ENCODE measurements around the gene LY6G6F.
"Not testable (repeated sequence)": the region's sequence is repeated elsewhere in the genome, so short reads cannot be mapped to it uniquely, and the experiment has no call there.

LY6G6F gene

GRCh38 chr6:31709157-31709556, 2.5 kb downstream of the LY6G6F start:
- H3K36me3 Mint-ChIP-seq; H3K4me3 Mint-ChIP-seq; DNase-seq (ENCODE audit: low spot score in 2 of 2); ATAC-seq; H3K9me3 Mint-ChIP-seq; H3K27ac Mint-ChIP-seq: not testable (repeated sequence)
- peaks cover 18% of the 10 kb centered on the region for H3K4me1 Mint-ChIP-seq

DNA sequence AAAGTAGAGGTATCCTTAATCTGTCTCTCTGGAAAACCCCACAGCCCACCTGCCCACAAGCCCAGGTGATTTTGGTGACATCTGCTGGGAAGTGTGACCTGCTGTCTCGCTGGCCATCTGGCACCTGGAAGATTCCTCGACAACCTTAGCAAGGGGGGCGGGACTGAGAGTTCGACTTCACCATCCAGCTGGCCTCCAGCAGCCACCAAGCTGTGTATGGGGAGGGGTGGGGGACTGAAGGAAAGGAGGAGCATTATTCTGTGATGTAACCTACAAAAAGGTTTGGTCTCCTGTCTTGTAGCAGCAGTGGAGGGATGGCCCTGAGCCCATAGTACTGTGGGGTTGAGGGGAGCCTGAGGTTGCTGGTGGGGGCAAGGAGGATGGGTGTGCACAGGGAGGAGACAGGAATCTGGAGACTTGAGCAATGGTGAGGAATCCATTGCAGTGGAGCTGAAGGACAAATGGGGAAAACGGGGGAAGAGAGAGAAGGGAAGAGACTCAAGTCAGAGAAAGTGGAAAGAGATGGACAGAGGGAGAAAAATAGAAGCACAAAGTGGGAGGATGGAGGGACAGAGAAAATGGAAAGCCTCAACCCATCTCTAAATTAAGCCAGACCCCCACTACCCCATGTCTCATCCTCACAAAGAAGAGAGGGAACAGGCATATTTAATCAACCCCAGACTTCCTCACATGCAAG, 4.0 kb downstream of the LY6G6F start:
- H3K9me3 Mint-ChIP-seq = no peaks in the 10 kb centered on the region
- H3K27ac Mint-ChIP-seq = peak overlapping the region; percentile 63
- DNase-seq (ENCODE audit: low spot score in 2 of 2) (no peak), ATAC-seq (no peak)
- H3K36me3 Mint-ChIP-seq = no peaks in the 10 kb centered on the region
- peaks cover 18% of the 10 kb centered on the region for H3K4me1 Mint-ChIP-seq
- H3K4me3 Mint-ChIP-seq = peak overlapping the region; percentile 26

DNA sequence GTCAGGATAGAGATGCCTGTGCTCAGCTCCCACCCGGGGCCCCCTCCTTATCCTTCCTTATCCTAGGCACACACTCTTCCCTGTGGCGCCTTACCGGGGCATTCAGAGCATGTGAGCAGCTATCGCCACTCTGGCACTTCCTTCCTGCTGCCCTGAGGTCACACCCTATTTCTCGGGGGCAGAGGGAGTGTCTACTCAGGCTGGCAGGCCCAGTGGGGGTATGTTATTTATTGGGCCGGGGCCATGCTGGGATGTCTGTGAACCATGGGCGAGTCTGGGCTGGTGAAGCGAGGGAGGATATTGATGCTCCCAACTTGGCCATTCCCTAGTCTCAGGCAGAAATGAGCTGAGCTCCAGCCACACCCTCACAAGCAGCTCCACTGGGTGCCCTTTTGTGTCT, 4.6 kb downstream of the LY6G6F start:
- H3K27ac Mint-ChIP-seq = peak overlapping the region; percentile 63
- no peaks in the 10 kb centered on the region for H3K9me3 Mint-ChIP-seq

DNA sequence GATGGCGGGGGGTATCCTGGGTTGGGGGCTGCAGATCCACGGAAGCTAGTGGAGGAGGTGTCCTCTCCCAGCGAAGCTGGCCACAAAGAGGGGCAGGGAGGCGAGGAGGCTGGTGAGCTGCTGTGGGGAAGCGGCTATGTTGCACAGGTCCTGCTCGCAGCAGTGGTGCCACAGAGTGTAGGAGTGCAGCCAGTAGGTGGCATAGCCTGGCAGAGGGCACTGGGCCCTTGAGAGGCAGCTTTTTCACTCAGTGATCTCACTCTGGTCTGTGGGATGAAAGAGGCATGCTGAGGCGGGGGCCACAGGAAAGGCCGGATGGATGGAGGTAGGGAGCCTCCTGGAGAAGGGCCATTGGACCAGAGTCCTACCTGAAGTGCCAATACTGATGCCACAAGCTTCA, 5.6 kb downstream of the LY6G6F start:
- no peak for DNase-seq (ENCODE audit: low spot score in 2 of 2)
- peak overlapping the region; percentile 63 for H3K27ac Mint-ChIP-seq
- no peaks in the 10 kb centered on the region for H3K36me3 Mint-ChIP-seq
- no peaks in the 10 kb centered on the region for H3K9me3 Mint-ChIP-seq
- no peak overlapping the region for H3K4me3 Mint-ChIP-seq
- ATAC-seq = peak; percentile 46
- H3K4me1 Mint-ChIP-seq = peaks cover 18% of the 10 kb centered on the region

More for the DNA sequence above, 4.6 kb downstream of the LY6G6F start:
- no peaks in the 10 kb centered on the region for H3K36me3 Mint-ChIP-seq
- ATAC-seq (peak; percentile 42), DNase-seq (ENCODE audit: low spot score in 2 of 2) (no peak)
- H3K4me3 Mint-ChIP-seq = peak overlapping the region; percentile 26
- H3K4me1 Mint-ChIP-seq = peaks cover 18% of the 10 kb centered on the region

DNA sequence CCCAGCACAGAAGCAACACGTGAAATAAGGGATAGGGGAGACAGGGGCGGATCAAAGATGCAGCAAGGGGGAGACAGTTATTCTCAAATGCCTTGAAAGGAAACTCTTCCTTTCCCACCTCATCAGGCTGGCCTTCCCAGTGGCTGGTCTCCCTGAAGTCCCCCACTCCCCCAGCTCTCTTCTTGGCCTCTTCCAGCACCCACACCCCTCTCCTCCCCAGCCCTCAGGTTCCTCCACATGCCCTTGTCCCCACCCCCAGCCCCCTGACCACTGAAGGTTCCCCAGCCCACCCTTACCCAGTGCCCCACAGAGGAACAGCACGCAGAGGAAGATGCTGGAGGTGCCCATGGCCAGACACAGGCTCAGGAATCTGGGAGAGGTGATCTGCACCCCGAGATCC, 6.8 kb downstream of the LY6G6F start:
- H3K4me1 Mint-ChIP-seq = peaks cover 18% of the 10 kb centered on the region
- no peak overlapping the region for H3K4me3 Mint-ChIP-seq
- ATAC-seq = no peak
- H3K9me3 Mint-ChIP-seq = no peaks in the 10 kb centered on the region
- DNase-seq (ENCODE audit: low spot score in 2 of 2) = no peak
- no peaks in the 10 kb centered on the region for H3K36me3 Mint-ChIP-seq
- H3K27ac Mint-ChIP-seq = no peak overlapping the region

DNA sequence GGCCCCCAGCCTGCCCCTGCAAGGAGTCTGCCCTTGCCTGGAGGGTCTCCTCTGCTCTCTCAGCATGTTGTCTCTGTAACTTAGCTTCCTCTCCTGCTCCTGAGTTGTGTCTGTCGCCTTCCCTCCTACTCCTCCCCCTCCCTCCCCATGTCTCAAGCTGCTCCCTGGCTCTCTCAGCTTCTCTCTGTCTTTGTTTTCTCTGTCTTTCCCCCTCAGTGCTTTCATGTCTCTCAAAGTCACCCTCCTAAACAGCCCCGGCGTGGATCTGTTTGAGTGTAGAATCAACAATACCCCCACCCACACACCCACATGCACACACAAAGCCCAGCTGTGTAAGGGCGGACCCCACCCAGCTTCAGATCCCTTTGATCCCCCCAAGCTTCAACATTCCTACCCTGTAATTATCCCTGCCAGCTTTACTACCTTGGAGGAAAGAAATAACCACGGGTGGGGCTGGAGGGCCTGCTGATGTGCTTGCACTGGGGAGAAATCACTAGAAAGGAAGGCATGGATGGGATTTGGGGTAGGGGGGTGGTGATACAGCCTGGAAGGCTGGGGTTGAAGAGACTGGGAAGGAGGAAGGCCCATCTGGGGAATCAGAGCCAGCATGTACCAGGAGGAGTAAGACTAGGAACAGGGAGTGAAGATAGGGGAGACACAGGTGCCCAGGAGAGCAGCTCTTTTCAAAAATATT, 7.5 kb downstream of the LY6G6F start:
- no peak for DNase-seq (ENCODE audit: low spot score in 2 of 2)

GRCh38 chr6:31715022-31715958, 8.6 kb downstream of the LY6G6F start, which contains the start of gene LY6G6D:
Gene LY6G6D, plus strand, starts transcription at chr6:31715348. Its CDS starts 8 bp downstream, at chr6:31715356.
- H3K9me3 Mint-ChIP-seq = no peaks in the 10 kb centered on the region
- no peak for ATAC-seq

More for the DNA sequence above, 7.5 kb downstream of the LY6G6F start:
- Mint-ChIP-seq H3K4me3 (no peak overlapping the region), H3K27ac (no peak overlapping the region), H3K9me3 (no peaks in the 10 kb centered on the region), H3K4me1 (peaks cover 18% of the 10 kb centered on the region), H3K36me3 (no peaks in the 10 kb centered on the region)
- ATAC-seq = no peak

DNA sequence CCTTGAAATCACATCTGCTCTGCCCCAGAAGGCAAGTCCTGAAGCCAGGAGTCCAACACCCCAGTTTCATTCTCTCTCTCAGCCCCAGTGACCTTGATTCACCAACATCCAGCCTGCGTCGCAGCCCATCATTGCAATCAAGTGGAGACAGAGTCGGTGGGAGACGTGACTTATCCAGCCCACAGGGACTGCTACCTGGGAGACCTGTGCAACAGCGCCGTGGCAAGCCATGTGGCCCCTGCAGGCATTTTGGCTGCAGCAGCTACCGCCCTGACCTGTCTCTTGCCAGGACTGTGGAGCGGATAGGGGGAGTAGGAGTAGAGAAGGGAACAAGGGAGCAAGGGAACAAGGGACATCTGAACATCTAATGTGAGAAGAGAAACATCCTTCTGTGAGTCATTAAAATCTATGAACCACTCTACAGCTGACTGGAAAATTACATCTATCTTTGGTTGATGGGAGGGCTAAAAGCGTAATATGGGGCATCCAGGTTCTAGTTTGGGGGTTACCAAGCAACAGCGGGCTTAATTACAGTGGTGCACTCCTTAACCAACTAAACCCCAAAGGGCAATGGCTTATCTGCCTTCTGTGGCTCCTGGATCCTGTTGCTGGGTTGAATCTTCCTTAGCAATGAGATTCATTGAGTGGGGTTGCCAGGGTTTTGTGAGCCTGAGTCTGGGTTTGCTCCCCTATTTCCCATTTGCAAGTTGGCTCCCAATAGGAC, 11.0 kb downstream of the LY6G6F start:
- no peak for ATAC-seq

More at GRCh38 chr6:31715022-31715958, 8.6 kb downstream of the LY6G6F start, which contains the start of gene LY6G6D:
- peaks cover 18% of the 10 kb centered on the region for H3K4me1 Mint-ChIP-seq
- no peak within 1 kb of the TSS for H3K27ac Mint-ChIP-seq
- no peak within 1 kb of the TSS for H3K4me3 Mint-ChIP-seq
- no peak for DNase-seq (ENCODE audit: low spot score in 2 of 2)
- H3K36me3 Mint-ChIP-seq = no peaks in the 10 kb centered on the region

GRCh38 chr6:31718265-31718664, 11.6 kb downstream of the LY6G6F start:
- no peaks in the 10 kb centered on the region for H3K4me1 Mint-ChIP-seq
- H3K4me3 Mint-ChIP-seq = no peak overlapping the region
- ATAC-seq (no peak), DNase-seq (ENCODE audit: low spot score in 2 of 2) (no peak)
- H3K36me3 Mint-ChIP-seq = peaks cover under 1% of the 10 kb centered on the region
- peak overlapping the region; percentile 10 for H3K27ac Mint-ChIP-seq
- H3K9me3 Mint-ChIP-seq = no peaks in the 10 kb centered on the region

More for the DNA sequence above, 11.0 kb downstream of the LY6G6F start:
- Mint-ChIP-seq H3K4me3 (no peak overlapping the region), H3K9me3 (no peaks in the 10 kb centered on the region), H3K36me3 (no peaks in the 10 kb centered on the region), H3K27ac (no peak overlapping the region), H3K4me1 (no peaks in the 10 kb centered on the region)
- no peak for DNase-seq (ENCODE audit: low spot score in 2 of 2)

GRCh38 chr6:31719001-31719400, 12.3 kb downstream of the LY6G6F start:
- Mint-ChIP-seq H3K27ac (peak overlapping the region; percentile 60), H3K4me1 (peaks cover 4% of the 10 kb centered on the region), H3K36me3 (peaks cover 8% of the 10 kb centered on the region), H3K9me3 (no peaks in the 10 kb centered on the region), H3K4me3 (no peak overlapping the region)
- ATAC-seq = no peak
- DNase-seq (ENCODE audit: low spot score in 2 of 2) = no peak

DNA sequence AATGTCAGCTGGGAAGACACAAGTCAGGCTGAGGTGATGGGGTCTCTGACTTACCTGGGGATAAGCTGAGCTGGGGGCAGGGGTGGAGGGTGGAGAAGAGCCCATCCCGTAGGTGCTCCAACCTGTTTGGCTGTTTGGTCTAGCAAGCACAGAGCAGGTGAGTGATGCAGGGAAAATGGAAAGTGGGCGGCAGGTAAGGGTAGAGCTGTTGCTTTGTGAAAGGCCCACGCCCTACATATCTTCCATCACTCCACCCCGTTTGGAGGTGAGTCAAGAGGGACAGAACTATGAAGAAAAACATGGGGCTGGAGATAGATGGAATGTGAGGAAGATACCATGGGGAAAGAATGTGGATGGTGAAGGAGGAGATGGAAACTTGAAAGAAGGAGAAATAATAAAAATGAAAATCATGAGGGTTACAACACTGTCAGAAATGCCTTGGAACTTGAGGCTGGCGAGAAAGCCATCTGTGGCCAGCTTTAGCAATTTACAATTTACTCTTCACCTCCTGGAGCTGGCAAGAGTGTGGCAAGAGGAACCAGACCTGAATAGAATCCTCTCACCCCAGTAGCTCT, 13.6 kb downstream of the LY6G6F start:
- DNase-seq (ENCODE audit: low spot score in 2 of 2) (no peak), ATAC-seq (no peak)
- Mint-ChIP-seq H3K4me3 (no peak overlapping the region), H3K36me3 (peaks cover 8% of the 10 kb centered on the region), H3K4me1 (peaks cover 5% of the 10 kb centered on the region), H3K27ac (no peak overlapping the region), H3K9me3 (no peaks in the 10 kb centered on the region)

- ATAC-seq (no peak), DNase-seq (ENCODE audit: low spot score in 2 of 2) (no peak)
- no peak within 1 kb of the TSS for H3K27ac Mint-ChIP-seq
- peaks cover 16% of the 10 kb centered on the region for H3K4me1 Mint-ChIP-seq
- no peak within 1 kb of the TSS for H3K4me3 Mint-ChIP-seq
- H3K36me3 Mint-ChIP-seq = peaks cover 8% of the 10 kb centered on the region
- no peaks in the 10 kb centered on the region for H3K9me3 Mint-ChIP-seq
Measured at GRCh38 chr6:31721351-31722020, 14.8 kb downstream of the LY6G6F start, which contains the start of gene LY6G6C. Gene LY6G6C, minus strand, starts transcription at chr6:31721746. Its CDS starts 67 bp downstream, at chr6:31721679.

DNA sequence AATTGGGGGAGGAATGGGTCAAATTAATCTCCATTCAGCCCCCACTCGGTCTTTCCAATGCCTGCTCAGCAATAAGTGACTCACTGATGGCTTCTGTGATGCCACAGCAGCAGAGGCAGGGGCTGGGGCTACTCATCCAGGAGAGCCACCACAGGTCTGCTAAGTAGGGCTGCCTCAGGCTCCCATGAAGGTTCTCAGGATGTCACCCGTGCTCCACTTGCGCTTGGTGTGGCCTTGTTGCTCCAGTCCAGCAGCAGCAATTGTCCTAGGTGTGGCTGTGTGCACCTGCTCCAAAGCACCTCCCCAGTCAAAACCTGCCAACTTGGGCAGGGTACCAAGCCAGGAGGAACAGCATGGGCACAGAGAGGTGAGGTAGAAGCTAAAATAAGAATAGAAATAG, 15.5 kb downstream of the LY6G6F start:
- peaks cover 23% of the 10 kb centered on the region for H3K4me1 Mint-ChIP-seq
- H3K36me3 Mint-ChIP-seq = peaks cover 8% of the 10 kb centered on the region
- no peak for ATAC-seq
- H3K9me3 Mint-ChIP-seq = no peaks in the 10 kb centered on the region
- H3K27ac Mint-ChIP-seq = no peak overlapping the region
- DNase-seq (ENCODE audit: low spot score in 2 of 2) = no peak
- no peak overlapping the region for H3K4me3 Mint-ChIP-seq
